B cell (primary cell): Measurements from ENCODE around the gene SLC4A2. TPM values are rescaled to one million over a fixed set of nuclear protein-coding genes. Genes with fewer than 3 reads are reported as not detected.

Experiments
- ATAC-seq: fragments of 200-7000 bp; cut with Tn5 transposase; one replicate; pipeline ENCODE4 v1.10.0; 2021; ENCODE audit warnings: low read depth, mild to moderate bottlenecking, moderate number of reproducible peaks, moderate library complexity
- CTCF ChIA-PET: fragments of 350-600 bp; sonication (Branson Sonifier 250); formaldehyde crosslinking; loops from one replicate; lab custom pipeline; 2021; ENCODE audit warnings: antibody characterized with exemption, inconsistent platforms; lab: Charles Lee
- POLR2A ChIA-PET: fragments of 350-600 bp; sonication (Branson Sonifier 250); formaldehyde crosslinking; loops from one replicate; lab custom pipeline; 2021; ENCODE audit warnings: antibody characterized with exemption; lab: Charles Lee
- DNase-seq: peaks from one replicate; pipeline ENCODE4 v3.0.0; 2013
- H2AFZ ChIP-seq: 2 replicates; pipeline ENCODE4 v1.6.1; 2012; ENCODE audit warnings: mild to moderate bottlenecking, low read depth, low read length; ENCODE audit not compliant: insufficient read depth, poor library complexity, severe bottlenecking
- H3K27ac ChIP-seq, 2 donors: 1 replicate in 1 of 2; 2 replicates in 1 of 2; pipeline ENCODE4 v1.5.1; 2012 to 2013; ENCODE audit warnings: low read length in 2 of 2, mild to moderate bottlenecking in 2 of 2, moderate library complexity in 1 of 2
- H3K27me3 ChIP-seq, 4 experiments: fragments of 200-600 bp in 1 of 4; sonication (generic) in 1 of 4; replicated peaks in 1 of 4; 1 replicate in 2 of 4; 2 replicates in 2 of 4; pipeline versions ENCODE4 v1.6.1 to v1.7.0; 2013 to 2016; ENCODE audit warnings: low read length in 3 of 4, mild to moderate bottlenecking in 2 of 4, mixed read lengths in 1 of 4, moderate library complexity in 1 of 4; ENCODE audit not compliant: insufficient read depth in 4 of 4, control insufficient read depth in 3 of 4; ENCODE audit errors: control extremely low read depth in 1 of 4
- H3K36me3 ChIP-seq, 2 experiments: replicated peaks in 1 of 2; 1 replicate in 1 of 2; 2 replicates in 1 of 2; pipeline versions ENCODE4 v1.6.1 to v1.7.1; 2013; ENCODE audit warnings: low read length in 1 of 2; ENCODE audit not compliant: insufficient read depth in 2 of 2, control insufficient read depth in 1 of 2; ENCODE audit errors: control extremely low read depth in 1 of 2, extremely low read depth in 1 of 2
- H3K4me1 ChIP-seq, 2 donors: fragments of 200-600 bp in 1 of 2; sonication (generic) in 1 of 2; 1 replicate in 1 of 2; 2 replicates in 1 of 2; pipeline versions ENCODE4 v1.5.1 to v1.6.1; 2013 to 2017; ENCODE audit warnings: low read length in 2 of 2; ENCODE audit not compliant: control insufficient read depth in 2 of 2, insufficient read depth in 2 of 2
- H3K4me2 ChIP-seq: replicated peaks from 2 replicates; pipeline ENCODE3; 2012; ENCODE audit warnings: mild to moderate bottlenecking, low read depth, low read length; ENCODE audit not compliant: poor library complexity, severe bottlenecking
- H3K4me3 ChIP-seq, 5 experiments: fragments of 200-600 bp in 1 of 5; sonication (generic) in 1 of 5; 1 replicate in 3 of 5; 2 replicates in 2 of 5; pipeline versions ENCODE4 v1.5.1 to v1.7.0; 2011 to 2016; ENCODE audit warnings: low read length in 4 of 5, mild to moderate bottlenecking in 4 of 5, low read depth in 2 of 5, control low read depth in 1 of 5, moderate library complexity in 1 of 5; ENCODE audit not compliant: insufficient read depth in 1 of 5; ENCODE audit errors: control extremely low read depth in 1 of 5, extremely low read depth in 1 of 5
- H3K79me2 ChIP-seq: fragments of 200-600 bp; sonication (generic); one replicate; pipeline ENCODE4 v1.6.0; 2016; ENCODE audit warnings: low read length; ENCODE audit not compliant: control insufficient read depth, insufficient read depth
- H3K9ac ChIP-seq: fragments of 200-600 bp; sonication (generic); 2 replicates; pipeline ENCODE4 v1.6.1; 2017; ENCODE audit warnings: mild to moderate bottlenecking, low read length, moderate library complexity
- H3K9me3 ChIP-seq, 3 donors: one replicate each; pipeline versions ENCODE4 v1.6.1 to v1.7.1; 2013; ENCODE audit warnings: low read length in 2 of 3; ENCODE audit not compliant: control insufficient read depth in 2 of 3, insufficient read depth in 1 of 3; ENCODE audit errors: control extremely low read depth in 1 of 3
- H4K20me1 ChIP-seq: 2 replicates; pipeline ENCODE4 v1.6.0; 2012; ENCODE audit warnings: mild to moderate bottlenecking, low read length; ENCODE audit not compliant: insufficient read depth, control insufficient read depth, poor library complexity, severe bottlenecking
- H3K27ac Mint-ChIP-seq: one replicate; pipeline ENCODE4 v1.8.0; 2021; ENCODE audit warnings: mixed read lengths
- H3K27me3 Mint-ChIP-seq: one replicate; pipeline ENCODE4 v1.8.0; 2021; ENCODE audit warnings: mixed read lengths
- H3K4me1 Mint-ChIP-seq: one replicate; pipeline ENCODE4 v1.8.0; 2021; ENCODE audit warnings: mixed read lengths
- H3K4me3 Mint-ChIP-seq: one replicate; pipeline ENCODE4 v1.8.0; 2021; ENCODE audit warnings: mixed read lengths
- H3K9me3 Mint-ChIP-seq: one replicate; pipeline ENCODE4 v1.8.0; 2022; ENCODE audit warnings: mixed read lengths; ENCODE audit not compliant: insufficient read depth
- EZH2 ChIP-seq: IDR thresholded peaks from 2 replicates; pipeline ENCODE4 v1.6.1; 2012; ENCODE audit warnings: borderline replicate concordance, low read depth, mild to moderate bottlenecking, moderate library complexity, low read length; ENCODE audit not compliant: insufficient read depth, poor library complexity, severe bottlenecking
- WGBS: methylation state at CpG from one replicate; pipeline ENCODE4 v1.1.5; 2013; ENCODE audit warnings: missing lambda C conversion rate; ENCODE audit not compliant: insufficient coverage; 5-methylcytosine and 5-hydroxymethylcytosine counted together
- intact Hi-C: fragments of 100-400 bp; cut with micrococcal nuclease; formaldehyde crosslinking; loops from one replicate; pipeline ENCODE4 v1.10.0; 2022
- polyA plus RNA-seq: library from polyadenylated mRNA; depleted of rRNA; stranded (reverse); fragments of >200 nt; gene quantifications from 2 replicates; pipeline ENCODE4 v1.2.3, GENCODE V29; 2012
- total RNA-seq, 2 donors: library from RNA; stranded (reverse); fragments of 120-200 nt in 1 of 2; gene quantifications; 1 replicate in 1 of 2; 2 replicates in 1 of 2; pipeline versions ENCODE4 v1.2.3 to v1.2.4, GENCODE V29; 2013 to 2022
- TF ChIP-seq, protein P1 (sequence below): fragments of 200-600 bp; IDR thresholded peaks from one replicate; pipeline ENCODE4 v1.8.0; 2022; ENCODE audit warnings: antibody characterized with exemption, mild to moderate bottlenecking

Gene SLC4A2
- total and polyA plus RNA-seq, 2 donors (not counting 1 experiment from before 2014, with no cell fraction given): 82.8 to 113 TPM

DNA sequence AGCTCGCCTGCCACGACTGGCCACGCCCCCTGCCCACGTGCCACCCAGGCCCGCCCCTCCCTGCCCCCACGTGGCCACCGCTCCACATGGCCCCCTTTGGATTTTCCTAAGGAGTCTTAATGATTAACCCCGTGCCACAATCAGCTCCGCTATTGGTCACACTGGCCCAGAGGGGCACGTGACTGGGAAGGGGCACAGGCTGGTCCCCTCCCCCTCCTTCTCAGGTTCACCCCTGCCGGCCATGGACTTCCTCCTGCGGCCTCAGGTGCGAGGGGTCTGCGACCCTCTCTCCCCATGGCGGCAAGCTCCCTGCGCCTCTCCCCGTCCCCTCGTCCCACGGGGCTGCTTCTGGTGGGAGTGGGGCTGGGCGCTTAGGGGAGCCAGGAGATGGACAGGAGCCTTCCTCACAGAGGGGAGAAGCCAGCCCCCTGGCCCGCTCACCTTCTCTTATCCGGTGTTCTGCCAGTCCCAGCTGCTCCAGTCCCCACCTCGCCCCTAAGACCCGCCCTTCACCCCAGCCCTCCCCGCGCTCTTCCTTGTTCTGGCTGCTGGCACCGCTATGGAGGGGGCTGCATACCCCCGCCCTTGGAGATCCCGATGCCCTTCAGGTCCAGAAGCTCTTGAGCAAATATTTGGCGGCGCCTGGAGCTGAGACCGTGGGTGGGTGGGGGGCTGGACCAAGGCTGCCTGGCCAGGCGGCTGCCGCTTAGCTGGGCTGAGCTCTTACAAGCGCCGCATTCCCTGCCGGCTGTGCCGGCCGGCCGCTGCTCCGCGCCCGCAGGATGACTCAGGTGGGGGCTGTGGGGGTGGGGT is 3.2 kb downstream of the SLC4A2 start:
- DNase-seq (no peak), ATAC-seq (no peak)
- no peak for TF ChIP-seq EZH2
- TF ChIP-seq, protein P1, sequence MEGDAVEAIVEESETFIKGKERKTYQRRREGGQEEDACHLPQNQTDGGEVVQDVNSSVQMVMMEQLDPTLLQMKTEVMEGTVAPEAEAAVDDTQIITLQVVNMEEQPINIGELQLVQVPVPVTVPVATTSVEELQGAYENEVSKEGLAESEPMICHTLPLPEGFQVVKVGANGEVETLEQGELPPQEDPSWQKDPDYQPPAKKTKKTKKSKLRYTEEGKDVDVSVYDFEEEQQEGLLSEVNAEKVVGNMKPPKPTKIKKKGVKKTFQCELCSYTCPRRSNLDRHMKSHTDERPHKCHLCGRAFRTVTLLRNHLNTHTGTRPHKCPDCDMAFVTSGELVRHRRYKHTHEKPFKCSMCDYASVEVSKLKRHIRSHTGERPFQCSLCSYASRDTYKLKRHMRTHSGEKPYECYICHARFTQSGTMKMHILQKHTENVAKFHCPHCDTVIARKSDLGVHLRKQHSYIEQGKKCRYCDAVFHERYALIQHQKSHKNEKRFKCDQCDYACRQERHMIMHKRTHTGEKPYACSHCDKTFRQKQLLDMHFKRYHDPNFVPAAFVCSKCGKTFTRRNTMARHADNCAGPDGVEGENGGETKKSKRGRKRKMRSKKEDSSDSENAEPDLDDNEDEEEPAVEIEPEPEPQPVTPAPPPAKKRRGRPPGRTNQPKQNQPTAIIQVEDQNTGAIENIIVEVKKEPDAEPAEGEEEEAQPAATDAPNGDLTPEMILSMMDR: no peak
- Histone ChIP-seq H4K20me1 (peaks cover 32% of the 10 kb centered on the region), H3K27me3 (no peaks in the 10 kb centered on the region), H3K4me2 (no peak overlapping the region), H3K9ac (no peak overlapping the region), H3K79me2 (peaks cover 32% of the 10 kb centered on the region), H3K4me3 (no peak overlapping the region), H3K4me1 (peaks cover 16 to 30% of the 10 kb centered on the region in 2 donors), H3K27ac (no peak overlapping the region), H3K36me3 (peaks cover 0 to 22% of the 10 kb centered on the region in 2 experiments), H2AFZ (no peak overlapping the region), H3K9me3 (no peaks in the 10 kb centered on the region)
- Mint-ChIP-seq H3K27me3 (no peaks in the 10 kb centered on the region), H3K9me3 (no peaks in the 10 kb centered on the region), H3K4me3 (no peak overlapping the region), H3K4me1 (peaks cover 30% of the 10 kb centered on the region), H3K27ac (no peak overlapping the region)
- intact Hi-C loops: no loop called here
- ChIA-PET POLR2A (no interaction called here), CTCF (no interaction called here)
- 95% methylated on average over 25 of the region's 43 CpGs for WGBS

DNA sequence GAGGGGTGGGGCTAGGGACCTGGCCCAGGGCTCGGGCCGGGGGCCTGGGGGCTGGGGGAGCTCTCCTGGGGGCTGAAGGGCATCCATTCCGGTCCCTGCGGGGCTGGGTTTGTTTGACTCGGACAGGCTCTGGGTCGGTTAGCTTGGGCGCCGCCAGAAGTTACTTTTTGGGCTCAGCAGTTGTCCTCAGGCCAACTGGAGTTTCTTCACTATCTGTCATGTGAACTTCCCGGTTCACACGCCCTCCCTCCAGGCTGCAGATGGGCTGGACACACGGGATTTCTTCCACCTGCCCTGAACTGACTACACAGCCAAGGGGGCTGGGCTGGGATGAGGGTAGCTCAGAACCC is 3.8 kb downstream of the SLC4A2 start:
- Histone ChIP-seq H3K27me3 (no peaks in the 10 kb centered on the region), H3K9me3 (no peaks in the 10 kb centered on the region), H3K4me2 (no peak overlapping the region), H3K9ac (no peak overlapping the region), H2AFZ (no peak overlapping the region), H3K27ac (no peak overlapping the region), H4K20me1 (peaks cover 32% of the 10 kb centered on the region), H3K79me2 (peaks cover 32% of the 10 kb centered on the region), H3K4me1 (peaks cover 16 to 28% of the 10 kb centered on the region in 2 donors), H3K36me3 (peaks cover 0 to 27% of the 10 kb centered on the region in 2 experiments), H3K4me3 (no peak overlapping the region)
- ATAC-seq (no peak), DNase-seq (no peak)
- Mint-ChIP-seq H3K4me3 (no peak overlapping the region), H3K4me1 (peaks cover 27% of the 10 kb centered on the region), H3K9me3 (no peaks in the 10 kb centered on the region), H3K27me3 (no peaks in the 10 kb centered on the region), H3K27ac (no peak overlapping the region)
- ChIA-PET POLR2A (no interaction called here), CTCF (no interaction called here)
- TF ChIP-seq, protein P1: no peak
- TF ChIP-seq EZH2: no peak
- 98% methylated on average over 7 of the region's 11 CpGs for WGBS
- intact Hi-C loops: no loop called here
